ENCODE data around the gene HELLS.
"Not testable (repeated sequence)": the region's sequence is repeated elsewhere in the genome, so short reads cannot be mapped to it uniquely, and the experiment has no call there.

Gene HELLS

GRCh38 chr10:94545391-94546048 lies at the start of gene HELLS:
TSS of gene HELLS (plus strand) at chr10:94545788. CDS start at chr10:94545922, 134 bp downstream.
- peak; percentile 92 for DNase-seq

DNA sequence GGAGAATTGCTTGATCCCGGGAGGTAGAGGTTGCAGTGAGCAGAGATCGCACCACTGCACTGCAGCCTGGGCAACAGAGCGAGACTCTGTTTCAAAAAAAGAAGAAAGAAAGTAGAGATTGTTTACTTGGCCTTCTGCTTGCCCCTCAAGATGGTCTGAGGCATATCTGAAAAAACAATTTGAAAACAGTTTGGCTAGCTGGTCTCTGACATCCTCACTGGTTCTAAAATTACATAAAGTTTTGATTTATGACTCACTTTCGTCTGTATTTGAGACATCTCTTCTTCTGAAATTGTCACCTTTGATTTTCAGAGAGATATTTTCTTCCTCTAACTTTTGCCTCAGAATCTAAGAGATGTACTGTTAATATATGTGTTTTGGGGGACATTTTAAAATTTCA lies 49.6 kb upstream of the HELLS start:
- no peak for DNase-seq

GRCh38 chr10:94496646-94497045 lies 48.9 kb upstream of the HELLS start:
- DNase-seq: no peak

DNA sequence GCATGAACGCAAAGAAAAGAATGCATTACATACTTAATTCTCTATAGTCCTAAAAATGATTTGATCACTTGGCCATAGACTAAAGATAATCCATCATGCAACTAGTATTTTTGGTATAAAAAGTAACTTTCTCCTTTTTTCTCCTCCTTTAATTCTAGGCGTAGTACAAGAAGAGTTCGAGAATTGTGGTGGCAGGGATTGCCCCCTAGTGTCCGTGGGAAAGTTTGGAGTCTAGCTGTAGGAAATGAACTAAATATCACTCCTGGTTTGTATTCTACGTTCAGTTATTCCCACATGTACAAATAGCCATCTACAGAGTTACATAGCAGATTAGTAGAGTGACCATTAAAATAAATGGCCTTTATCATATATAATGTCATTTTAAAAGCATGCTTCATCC lies 45.5 kb upstream of the HELLS start:
- no peak for DNase-seq

DNA sequence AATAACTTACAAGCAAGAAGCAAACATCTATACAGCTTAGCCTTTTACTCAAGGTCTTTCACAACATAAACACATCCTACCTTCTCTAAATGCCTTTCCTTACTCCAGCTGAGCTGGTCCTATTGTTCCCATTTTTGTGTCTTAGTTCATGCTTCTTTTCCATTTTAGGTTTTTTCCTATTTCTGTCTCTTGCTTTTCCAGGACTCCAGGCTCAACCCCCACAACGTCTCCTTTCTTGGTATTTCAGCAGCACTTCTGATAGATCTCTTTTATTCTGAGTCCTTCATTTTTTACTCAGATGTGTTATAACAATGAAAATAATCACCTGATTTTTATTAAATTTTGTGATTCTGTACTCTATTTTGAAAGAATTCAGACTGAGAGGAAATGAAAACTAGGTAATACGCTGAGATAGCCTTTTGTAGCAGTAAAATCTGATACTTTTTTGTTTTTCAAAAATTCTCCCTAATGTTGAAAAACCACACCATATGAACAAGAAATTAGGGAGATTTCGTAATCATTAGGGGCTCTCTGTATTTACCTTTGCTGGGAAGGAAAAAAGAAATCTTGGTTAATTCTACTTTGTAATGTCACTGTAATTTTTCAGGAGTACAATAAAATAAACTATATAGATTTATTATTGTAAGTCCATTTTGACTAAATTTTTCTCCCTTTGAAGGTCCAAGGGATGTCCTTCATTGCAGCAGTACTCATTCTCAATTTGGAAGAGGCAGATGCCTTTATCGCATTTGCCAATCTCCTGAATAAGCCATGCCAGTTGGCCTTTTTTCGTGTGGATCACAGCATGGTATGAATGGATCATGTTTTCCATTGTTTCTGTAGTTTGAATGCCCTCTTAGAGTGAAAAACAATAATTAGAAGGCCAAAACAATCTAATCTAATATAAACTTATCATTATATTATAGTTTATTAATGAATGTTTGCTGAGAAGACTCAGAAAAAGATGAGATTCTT lies 24.0 kb upstream of the HELLS start:
- no peak for DNase-seq

DNA sequence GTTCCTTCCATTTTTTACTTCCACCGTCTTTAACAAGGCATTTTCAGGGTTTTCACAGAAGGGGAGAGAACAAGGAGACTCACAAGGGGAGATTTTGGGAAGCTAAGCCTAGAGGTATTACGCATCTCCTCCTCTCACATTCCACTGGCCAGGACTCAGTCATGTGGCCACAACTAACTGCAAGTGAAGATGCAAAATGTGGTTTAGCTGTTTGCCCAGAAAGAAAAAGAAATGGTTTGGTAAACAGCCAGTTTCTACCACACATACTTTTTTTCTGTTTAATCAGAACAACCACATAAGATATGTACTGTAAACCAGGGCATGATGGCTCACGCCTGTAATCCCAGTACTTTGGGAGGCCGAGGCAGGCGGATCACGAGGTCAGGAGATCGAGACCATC lies 21.4 kb upstream of the HELLS start:
- no peak for DNase-seq

DNA sequence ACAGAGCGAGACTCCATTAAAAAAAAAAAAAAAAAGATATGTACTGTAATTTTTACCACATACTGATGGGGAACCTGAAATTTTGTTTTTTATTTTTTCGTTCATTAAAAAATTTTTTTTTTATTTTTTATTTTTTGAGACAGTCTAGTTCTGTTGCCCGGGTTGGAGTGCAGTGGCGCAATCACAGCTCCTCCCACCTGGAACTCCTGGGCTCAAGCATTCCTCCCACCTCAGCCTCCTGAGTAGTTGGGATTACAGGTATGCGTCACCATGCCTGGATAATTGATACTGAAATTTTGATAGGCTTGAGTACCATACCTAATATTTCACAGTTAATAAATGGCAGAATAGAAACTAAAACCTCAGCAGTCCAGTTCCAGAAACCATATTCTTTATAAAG lies 20.9 kb upstream of the HELLS start:
- DNase-seq: no peak

- DNase-seq: not testable (repeated sequence)
Observed at GRCh38 chr10:94531550-94531949, 14.0 kb upstream of the HELLS start.

DNA sequence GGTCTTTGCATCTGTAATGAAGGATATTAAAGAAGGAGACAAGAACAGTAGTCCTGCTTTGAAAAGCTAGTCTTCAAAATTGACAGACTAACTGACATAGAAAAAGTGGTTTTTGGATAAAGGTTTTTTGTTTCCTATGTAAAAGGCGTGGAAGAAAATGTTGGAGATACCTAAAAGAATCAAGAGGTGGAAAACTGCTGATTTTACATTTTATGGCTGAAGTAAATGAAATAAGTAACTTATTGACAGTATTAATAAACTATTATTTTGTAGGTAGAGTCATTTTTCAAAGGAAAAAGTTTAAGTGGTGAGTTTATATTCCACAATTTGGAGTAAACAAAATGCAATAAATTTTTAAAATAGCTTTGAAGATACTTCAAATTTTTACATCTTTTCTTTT lies 12.6 kb upstream of the HELLS start:
- no peak for DNase-seq

DNA sequence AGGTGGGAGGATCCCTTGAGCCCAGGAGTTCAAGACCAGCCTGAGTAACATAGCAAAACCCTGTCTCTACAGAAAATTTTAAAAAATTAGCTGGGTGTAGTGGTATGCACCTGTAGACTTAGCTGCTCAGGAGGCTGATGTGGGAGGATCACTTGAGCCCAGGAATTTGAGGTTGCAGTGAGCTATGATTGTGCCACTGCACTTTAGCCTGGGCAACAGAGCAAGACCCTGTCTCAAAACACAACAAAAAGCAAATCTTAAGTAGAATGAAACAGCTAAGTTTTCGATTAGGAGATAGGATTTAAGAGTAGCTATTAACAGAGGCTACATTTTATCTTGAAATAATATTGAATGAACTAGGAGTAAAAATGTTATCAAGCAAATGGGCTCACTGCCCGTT lies 3.3 kb upstream of the HELLS start:
- not testable (repeated sequence) for DNase-seq

GRCh38 chr10:94546049-94546900 lies 687 bp downstream of the HELLS start:
- DNase-seq: peak; percentile 13

GRCh38 chr10:94546901-94547185 lies 1.3 kb downstream of the HELLS start:
- DNase-seq: peak; percentile 10

GRCh38 chr10:94549221-94549620 lies 3.6 kb downstream of the HELLS start:
- no peak for DNase-seq

DNA sequence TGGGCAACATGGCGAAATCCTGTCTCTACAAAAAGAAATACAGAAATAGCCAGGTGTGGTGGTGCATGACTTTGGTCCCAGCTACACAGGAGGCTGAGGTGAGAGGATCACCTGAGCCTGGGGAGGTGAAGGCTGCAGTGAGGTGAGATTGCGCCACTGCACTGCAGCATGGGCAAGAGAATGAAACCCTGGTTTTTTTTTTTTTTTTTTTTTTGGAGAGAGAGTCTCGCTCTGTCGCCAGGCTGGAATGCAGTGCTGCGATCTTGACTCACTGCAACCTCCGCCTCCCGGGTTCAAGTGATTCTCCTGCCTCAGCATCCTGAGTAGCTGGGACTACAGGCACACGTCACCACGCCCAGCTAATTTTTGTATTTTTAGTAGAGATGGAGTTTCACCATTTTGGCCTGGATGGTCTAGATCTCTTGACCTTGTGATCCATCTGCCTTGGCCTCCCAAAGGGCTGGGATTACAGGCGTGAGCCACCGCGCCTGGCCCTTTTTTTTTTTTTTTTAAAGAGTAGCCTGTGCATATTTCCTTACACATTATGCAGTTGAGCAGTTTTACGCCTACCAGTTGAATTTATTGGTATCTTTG lies 22.2 kb downstream of the HELLS start:
- DNase-seq: not testable (repeated sequence)

GRCh38 chr10:94571081-94571480 lies 25.5 kb downstream of the HELLS start:
- no peak for DNase-seq

DNA sequence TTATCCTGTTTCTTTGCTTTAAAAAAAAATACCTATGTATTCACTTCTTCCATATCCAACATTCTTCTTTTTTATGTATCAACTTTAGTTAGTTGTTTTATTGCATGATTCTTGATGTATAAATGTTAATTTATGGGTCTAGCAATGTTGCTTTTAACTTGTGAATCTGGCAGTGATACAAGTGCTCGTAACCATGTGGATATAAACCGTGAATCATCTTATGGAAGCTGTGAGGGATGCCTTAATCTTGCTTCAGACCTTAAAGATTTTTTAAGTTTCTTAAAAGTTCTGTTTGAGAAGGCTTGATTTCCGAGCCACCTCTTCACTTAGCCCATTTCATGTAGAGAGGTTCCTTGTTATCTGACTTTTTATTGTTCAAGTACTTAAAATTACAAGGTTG lies 25.9 kb downstream of the HELLS start:
- no peak for DNase-seq

GRCh38 chr10:94578790-94579189 lies 33.2 kb downstream of the HELLS start:
- DNase-seq: no peak

- DNase-seq: no peak
Observed at GRCh38 chr10:94583124-94583523, 37.5 kb downstream of the HELLS start.

DNA sequence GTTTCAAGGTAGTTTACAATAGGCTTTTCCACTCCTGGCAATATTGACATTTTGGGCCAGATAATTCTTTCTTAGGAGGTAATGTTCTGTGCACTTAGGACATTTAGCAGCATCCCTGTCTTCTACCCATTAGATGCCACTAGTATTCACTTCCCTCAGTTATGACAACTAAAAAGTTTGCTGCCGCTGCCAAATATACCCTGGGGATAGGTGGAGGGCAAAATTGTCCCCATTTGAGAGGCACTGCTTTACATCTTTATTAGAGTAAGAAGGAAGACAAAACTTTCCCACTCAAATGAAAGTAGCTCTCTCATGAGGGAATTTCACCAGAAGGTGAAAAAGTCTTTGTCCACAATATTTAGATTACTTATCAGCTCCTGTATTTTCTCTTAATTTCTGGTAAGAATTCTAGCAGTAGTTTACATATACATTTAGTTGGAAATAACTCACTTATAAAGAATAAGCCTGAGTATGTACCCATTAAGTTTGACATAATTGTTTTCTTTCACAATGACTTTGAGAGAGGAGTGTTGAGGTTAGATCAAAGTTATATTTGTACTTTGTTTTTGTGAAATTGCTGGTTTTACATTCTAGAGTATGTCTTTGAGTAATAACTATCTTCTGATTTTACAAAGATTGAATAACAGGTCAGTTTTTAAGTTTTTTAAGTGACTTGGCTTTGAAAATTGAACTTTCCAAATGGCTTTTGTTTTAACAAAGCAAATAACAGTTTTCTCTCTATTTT lies 46.0 kb downstream of the HELLS start:
- no peak for DNase-seq

- no peak for DNase-seq
Observed at GRCh38 chr10:94602729-94603515, 57.3 kb downstream of the HELLS start.

DNA sequence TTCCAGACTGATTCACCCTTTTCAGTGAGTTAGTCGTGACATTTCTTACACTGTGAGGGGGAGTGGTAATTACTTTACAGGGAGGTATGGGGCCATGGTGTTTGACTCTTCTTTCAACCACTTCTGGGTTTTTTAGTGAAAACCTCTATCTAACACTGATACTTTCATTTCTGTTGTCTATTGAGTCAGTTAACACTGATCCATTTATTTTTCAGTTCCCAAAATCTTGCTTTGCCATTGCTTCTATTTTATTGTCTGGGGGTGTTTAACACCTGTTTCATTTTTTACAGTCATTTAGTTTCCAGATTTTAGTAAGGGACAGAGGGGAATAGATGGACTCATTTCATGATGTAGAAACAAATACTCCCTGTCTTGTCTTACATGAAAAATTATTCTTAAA lies 61.5 kb downstream of the HELLS start:
- DNase-seq: no peak
